ENCODE results near the gene GDF10. TPM values are rescaled to one million over a fixed set of nuclear protein-coding genes. Genes with fewer than 3 reads are reported as not detected.
A peak's percentile ranks its signal among the peaks of the same experiment; 100 is the strongest.

GDF10 gene
- total and polyA plus RNA-seq, 10 of the 15 experiments (the other 5 are each of a cell fraction or from before 2014, with no cell fraction given) = not detected

GRCh38 chr10:47360419-47361040, 60.5 kb downstream of the GDF10 start:
- no peaks in the 10 kb centered on the region for H3K9me3 ChIP-seq (replicated peaks; ENCODE audit: control insufficient read depth, insufficient read depth, low read length)
- BruUV-seq (replicated peaks) = no TSS peak
- POLR2A ChIA-PET = no interaction called here
- FAIRE-seq (no peak), ATAC-seq (no peak), DNase-seq (ENCODE audit: low read depth, low spot score) (no peak)
- no peak overlapping the region for H3K4me3 ChIP-seq
- intact Hi-C loops (cut with micrococcal nuclease; ENCODE audit: unreplicated experiment) = no loop called here
- 38% methylated on average over 14 of the region's 14 CpGs for WGBS (ENCODE audit: insufficient coverage, insufficient replicate concordance, low lambda C conversion rate, missing lambda C conversion rate)
- H3K9ac ChIP-seq (ENCODE audit: control insufficient read depth, insufficient read depth, low read length) = no peak overlapping the region
- H3K36me3 ChIP-seq (ENCODE audit: control insufficient read depth in 2 of 2, insufficient read depth in 2 of 2, low read length in 1 of 2) = no peaks in the 10 kb centered on the region
- CTCF ChIA-PET = no interaction called here
- H3K4me2 ChIP-seq (ENCODE audit: control insufficient read depth, insufficient read depth) = no peak overlapping the region
- no peak overlapping the region for H2AFZ ChIP-seq (ENCODE audit: control insufficient read depth, low read depth, low read length)
- SMC1A ChIA-PET (ENCODE audit: uncharacterized antibody, unreplicated experiment) = no interaction called here
- no peaks in the 10 kb centered on the region for H3K4me1 ChIP-seq (ENCODE audit: control insufficient read depth, insufficient read depth, low read length)
- H4K20me1 ChIP-seq (ENCODE audit: control insufficient read depth, insufficient read depth) = no peaks in the 10 kb centered on the region
- RAD21 ChIA-PET (ENCODE audit: unreplicated experiment) = no interaction called here
- no peak for TF ChIP-seq RELB (IDR thresholded peaks at IDR 0.05; ENCODE audit: low read depth)
- TF ChIP-seq CBX5 (IDR thresholded peaks at IDR 0.05; ENCODE audit: low read depth) = no peak
- no peaks in the 10 kb centered on the region for H3K79me2 ChIP-seq (ENCODE audit: control insufficient read depth, insufficient read depth, low read length)
- no peaks in the 10 kb centered on the region; a peak in 1 of 4 replicates for H3K27me3 ChIP-seq (replicated peaks in 1 of 2; ENCODE audit: control insufficient read depth in 2 of 2, insufficient read depth in 2 of 2, low read length in 1 of 2)
- in situ Hi-C loops (cut with MboI) = no loop called here
- H3K27ac ChIP-seq (ENCODE audit: control insufficient read depth, insufficient read depth) = no peak overlapping the region

- peak; percentile 55 for ATAC-seq
- no peaks in the 10 kb centered on the region for H3K36me3 ChIP-seq (ENCODE audit: control insufficient read depth in 2 of 2, insufficient read depth in 2 of 2, low read length in 1 of 2)
- no peak for DNase-seq (ENCODE audit: low read depth, low spot score)
- no peak overlapping the region for H3K4me3 ChIP-seq
- TF ChIP-seq SPI1 (IDR thresholded peaks at IDR 0.05; ENCODE audit: borderline replicate concordance, insufficient read depth, low read depth, low read length) = peak; percentile 17; the same call in 1 of the 2 replicates
- no peak for TF ChIP-seq YY1 (IDR thresholded peaks at IDR 0.05; ENCODE audit: low read depth, low read length)
- 0 out of 2 replicates have a peak, but pooled peaks have one; percentile 25 for TF ChIP-seq RAD21 (IDR thresholded peaks at IDR 0.05; ENCODE audit: insufficient read depth, low read depth, low read length)
- TF ChIP-seq IKZF1 (conservative IDR thresholded peaks at IDR 0.05) = no peak
- no peak for TF ChIP-seq BCLAF1 (IDR thresholded peaks at IDR 0.05)
- TF ChIP-seq MEF2B (IDR thresholded peaks at IDR 0.05; ENCODE audit: partially characterized antibody, poor library complexity, severe bottlenecking) = peak; percentile 79
- TF ChIP-seq SMC3 (IDR thresholded peaks at IDR 0.05; ENCODE audit: borderline replicate concordance, low read length) = peak; percentile 41; the same call in 1 of the 2 replicates
- peak; percentile 50 to 71 (median 68) for TF ChIP-seq CTCF (IDR thresholded peaks at IDR 0.05 in 2 of 3, conservative IDR thresholded peaks at IDR 0.05 in 1 of 3; ENCODE audit: control insufficient read depth in 2 of 3, extremely low read depth in 1 of 3, insufficient read depth in 1 of 3, low read depth in 3 of 3, low read length in 3 of 3)
- H3K4me2 ChIP-seq (ENCODE audit: control insufficient read depth, insufficient read depth) = no peak overlapping the region
- no peaks in the 10 kb centered on the region; a peak in 1 of 4 replicates for H3K27me3 ChIP-seq (replicated peaks in 1 of 2; ENCODE audit: control insufficient read depth in 2 of 2, insufficient read depth in 2 of 2, low read length in 1 of 2)
- intact Hi-C loops (cut with micrococcal nuclease; ENCODE audit: unreplicated experiment) = no loop called here
- 55% methylated on average over 9 of the region's 9 CpGs for WGBS (ENCODE audit: insufficient coverage, insufficient replicate concordance, low lambda C conversion rate, missing lambda C conversion rate)
- H3K9ac ChIP-seq (ENCODE audit: control insufficient read depth, insufficient read depth, low read length) = no peak overlapping the region
- SMC1A ChIA-PET (ENCODE audit: uncharacterized antibody, unreplicated experiment) = no interaction called here
- no peaks in the 10 kb centered on the region for H3K79me2 ChIP-seq (ENCODE audit: control insufficient read depth, insufficient read depth, low read length)
- no peaks in the 10 kb centered on the region for H3K4me1 ChIP-seq (ENCODE audit: control insufficient read depth, insufficient read depth, low read length)
- no TSS peak for BruUV-seq (replicated peaks)
- no peak for FAIRE-seq
- no peaks in the 10 kb centered on the region for H4K20me1 ChIP-seq (ENCODE audit: control insufficient read depth, insufficient read depth)
- no peak overlapping the region for H2AFZ ChIP-seq (ENCODE audit: control insufficient read depth, low read depth, low read length)
- CTCF ChIA-PET = interaction anchor here (0.6 to 1.4 kb wide), 3 partner anchors 13 to 815 kb away, joined by 3 to 4 read pairs (median 3); no protein-coding TSS in a partner anchor
- in situ Hi-C loops (cut with MboI) = no loop called here
- POLR2A ChIA-PET = no interaction called here
- RAD21 ChIA-PET (ENCODE audit: unreplicated experiment) = no interaction called here
- no peak overlapping the region for H3K27ac ChIP-seq (ENCODE audit: control insufficient read depth, insufficient read depth)
- no peaks in the 10 kb centered on the region for H3K9me3 ChIP-seq (replicated peaks; ENCODE audit: control insufficient read depth, insufficient read depth, low read length)
Measured at GRCh38 chr10:47361293-47361692, 61.3 kb downstream of the GDF10 start.
